HUES64 (cell line): ENCODE measurements around the gene CCL3.
"Not testable (repeated sequence)": the region's sequence is repeated elsewhere in the genome, so short reads cannot be mapped to it uniquely, and the experiment has no call there.

Experiments used
- H3K27ac ChIP-seq: 2 replicates; pipeline ENCODE4 v1.7.0; 2013; ENCODE audit warnings: low read depth, low read length, inconsistent platforms
- H3K27me3 ChIP-seq: 2 replicates; pipeline ENCODE4 v1.6.1; 2013; ENCODE audit warnings: mild to moderate bottlenecking, low read length; ENCODE audit not compliant: insufficient read depth
- H3K36me3 ChIP-seq: 2 replicates; pipeline ENCODE4 v1.6.1; 2013; ENCODE audit warnings: mild to moderate bottlenecking, low read length; ENCODE audit not compliant: insufficient read depth
- H3K4me1 ChIP-seq: 2 replicates; pipeline ENCODE4 v1.6.1; 2013; ENCODE audit warnings: mild to moderate bottlenecking, low read length, moderate library complexity; ENCODE audit not compliant: insufficient read depth
- H3K4me3 ChIP-seq: 2 replicates; pipeline ENCODE4 v1.5.1; 2013; ENCODE audit warnings: mild to moderate bottlenecking, low read length, moderate library complexity
- H3K9ac ChIP-seq: 2 replicates; pipeline ENCODE4 v1.6.1; 2013; ENCODE audit warnings: mild to moderate bottlenecking, low read depth, low read length
- H3K9me3 ChIP-seq: 2 replicates; pipeline ENCODE4 v1.6.1; 2013; ENCODE audit warnings: low read depth, low read length; ENCODE audit not compliant: insufficient read depth
- WGBS: fragments of 150-250, 120-280 bp; methylation state at CpG from one replicate; pipeline ENCODE4 v1.1.7; 2013; ENCODE audit warnings: missing lambda C conversion rate; 5-methylcytosine and 5-hydroxymethylcytosine counted together

CCL3 gene

GRCh38 chr17:36095992-36096391, 6.0 kb upstream of the CCL3 start:
- Histone ChIP-seq H3K9me3 (no peaks in the 10 kb centered on the region), H3K36me3 (no peaks in the 10 kb centered on the region), H3K4me1 (no peaks in the 10 kb centered on the region), H3K27me3 (no peaks in the 10 kb centered on the region), H3K9ac (no peak overlapping the region), H3K4me3 (no peak overlapping the region), H3K27ac (no peak overlapping the region)
- 85% methylated on average over 1 of the region's 1 CpG for WGBS

GRCh38 chr17:36094746-36095145, 4.8 kb upstream of the CCL3 start:
- H3K27ac ChIP-seq: no peak overlapping the region
- no peak overlapping the region for H3K4me3 ChIP-seq
- no peaks in the 10 kb centered on the region for H3K9me3 ChIP-seq
- H3K4me1 ChIP-seq: no peaks in the 10 kb centered on the region
- H3K36me3 ChIP-seq: no peaks in the 10 kb centered on the region
- H3K9ac ChIP-seq: no peak overlapping the region
- WGBS: 94% methylated on average over 7 of the region's 7 CpGs
- no peaks in the 10 kb centered on the region for H3K27me3 ChIP-seq

- 67% methylated on average over 1 of the region's 1 CpG for WGBS
- no peak overlapping the region for H3K4me3 ChIP-seq
- no peaks in the 10 kb centered on the region for H3K36me3 ChIP-seq
- no peak overlapping the region for H3K27ac ChIP-seq
- no peaks in the 10 kb centered on the region for H3K4me1 ChIP-seq
- no peak overlapping the region for H3K9ac ChIP-seq
- no peaks in the 10 kb centered on the region for H3K27me3 ChIP-seq
- H3K9me3 ChIP-seq: no peaks in the 10 kb centered on the region
Measured at GRCh38 chr17:36094232-36094631, 4.3 kb upstream of the CCL3 start.

DNA sequence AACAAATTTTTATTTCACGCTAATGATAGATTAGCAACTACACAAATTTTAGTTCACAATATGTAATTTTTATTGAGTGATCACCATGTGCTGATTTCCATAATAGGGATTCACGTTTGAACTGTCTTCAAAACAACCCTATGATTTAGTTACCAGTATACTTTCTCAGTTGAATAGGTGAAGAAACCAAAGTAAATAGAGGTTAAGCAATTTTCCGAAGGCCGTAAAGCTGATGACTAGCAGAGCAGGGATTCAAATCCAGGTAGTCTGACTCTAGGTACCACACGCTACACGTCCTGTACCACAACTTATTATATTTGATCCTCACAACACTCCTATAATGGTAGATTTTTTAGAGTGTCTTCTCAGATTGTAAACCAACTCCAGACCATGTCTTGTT, 2.8 kb upstream of the CCL3 start:
- WGBS: 97% methylated on average over 4 of the region's 6 CpGs
- not testable (repeated sequence) for H3K4me1 ChIP-seq, H3K4me3 ChIP-seq, H3K9ac ChIP-seq, H3K27me3 ChIP-seq, H3K9me3 ChIP-seq, H3K36me3 ChIP-seq, H3K27ac ChIP-seq

DNA sequence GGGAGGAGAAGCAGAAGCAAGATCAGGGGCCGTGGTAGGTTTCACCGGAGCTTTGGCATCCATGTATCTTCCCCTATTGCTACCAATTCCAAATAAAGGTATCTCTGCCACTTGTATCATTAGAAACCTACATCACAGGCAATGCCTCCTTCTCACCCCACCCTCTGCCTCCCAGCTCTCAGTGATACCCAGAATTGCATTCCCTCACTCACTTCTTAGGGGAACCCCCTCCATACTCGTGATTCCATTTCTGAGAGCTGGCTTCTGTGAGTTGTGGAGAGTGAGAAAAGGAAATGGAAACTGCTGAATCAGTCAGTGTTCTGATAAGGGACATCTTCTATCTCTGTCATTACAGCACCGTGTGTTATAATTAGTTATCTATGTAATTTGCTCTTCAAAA, 2.3 kb upstream of the CCL3 start:
- H3K9ac ChIP-seq: no peak overlapping the region
- H3K4me3 ChIP-seq: no peak overlapping the region
- H3K36me3 ChIP-seq: no peaks in the 10 kb centered on the region
- WGBS: 90% methylated on average over 3 of the region's 4 CpGs
- H3K27me3 ChIP-seq: no peaks in the 10 kb centered on the region
- no peaks in the 10 kb centered on the region for H3K4me1 ChIP-seq
- H3K9me3 ChIP-seq: no peaks in the 10 kb centered on the region
- no peak overlapping the region for H3K27ac ChIP-seq

DNA sequence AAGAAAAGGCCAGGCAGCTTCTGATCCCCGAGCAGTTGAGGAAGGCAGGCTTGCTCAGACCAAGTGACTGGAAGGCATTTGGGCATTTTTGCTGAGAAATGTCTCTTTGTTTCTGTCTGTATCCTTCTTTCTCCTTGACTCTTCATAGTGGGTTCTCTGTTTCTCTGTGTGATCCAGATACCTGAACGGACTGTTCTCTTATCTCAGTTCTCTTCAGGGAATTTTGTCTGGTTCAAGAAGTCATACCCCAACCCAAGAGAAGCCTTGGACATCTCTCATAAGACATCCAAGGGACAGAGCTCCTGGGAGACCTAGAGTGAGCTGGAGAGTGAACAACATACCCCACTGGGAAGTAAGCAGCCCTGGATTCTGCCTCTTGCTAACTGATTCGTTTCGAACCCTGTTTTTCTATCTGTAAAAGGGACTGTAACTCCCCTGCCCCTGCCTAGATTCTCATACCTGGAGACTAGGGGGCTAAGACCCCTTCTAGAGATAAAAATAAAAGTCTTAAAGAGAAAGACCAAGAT, 541 bp downstream of the CCL3 start:
- H3K9ac ChIP-seq: no peak overlapping the region
- 90% methylated on average over 4 of the region's 4 CpGs for WGBS
- no peak overlapping the region for H3K27ac ChIP-seq
- no peaks in the 10 kb centered on the region for H3K36me3 ChIP-seq
- no peaks in the 10 kb centered on the region for H3K27me3 ChIP-seq
- no peaks in the 10 kb centered on the region for H3K9me3 ChIP-seq
- no peaks in the 10 kb centered on the region; the same call in 1 of the 2 replicates for H3K4me1 ChIP-seq
- no peak overlapping the region for H3K4me3 ChIP-seq

DNA sequence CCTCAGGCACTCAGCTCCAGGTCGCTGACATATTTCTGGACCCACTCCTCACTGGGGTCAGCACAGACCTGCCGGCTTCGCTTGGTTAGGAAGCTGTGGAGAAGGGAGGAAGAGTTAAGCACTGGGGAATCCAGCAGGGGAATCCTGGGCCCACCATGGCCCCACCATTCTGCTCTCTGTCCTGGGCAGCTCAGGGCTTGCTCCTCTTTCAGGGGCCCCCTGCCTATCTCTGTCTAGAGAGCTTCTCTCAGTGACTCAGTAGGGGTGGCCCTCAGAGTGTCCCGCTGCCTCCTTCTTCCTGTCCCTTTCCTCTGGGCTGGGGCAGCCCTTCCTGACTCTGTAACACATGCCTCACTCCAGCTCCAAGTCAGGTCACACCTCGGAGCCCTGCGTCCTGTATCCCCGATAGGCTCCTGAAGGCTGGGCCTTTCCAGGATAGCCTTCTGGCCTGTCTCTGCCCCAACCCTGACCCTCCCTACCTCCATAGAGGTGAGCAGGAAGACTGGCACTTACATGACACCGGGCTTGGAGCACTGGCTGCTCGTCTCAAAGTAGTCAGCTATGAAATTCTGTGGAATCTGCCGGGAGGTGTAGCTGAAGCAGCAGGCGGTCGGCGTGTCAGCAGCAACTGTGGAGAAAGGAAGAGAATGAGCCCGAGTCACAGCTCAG, 1.1 kb downstream of the CCL3 start:
- no peaks in the 10 kb centered on the region for H3K9me3 ChIP-seq
- no peak overlapping the region for H3K4me3 ChIP-seq
- no peaks in the 10 kb centered on the region for H3K27me3 ChIP-seq
- 87% methylated on average over 14 of the region's 14 CpGs for WGBS
- no peaks in the 10 kb centered on the region for H3K36me3 ChIP-seq
- H3K9ac ChIP-seq: no peak overlapping the region
- peaks cover 3% of the 10 kb centered on the region; the same call in 1 of the 2 replicates for H3K4me1 ChIP-seq
- no peak overlapping the region for H3K27ac ChIP-seq

GRCh38 chr17:36087897-36088572, 1.9 kb downstream of the CCL3 start:
- H3K36me3 ChIP-seq, H3K4me3 ChIP-seq, H3K27ac ChIP-seq, H3K4me1 ChIP-seq, H3K9ac ChIP-seq, H3K27me3 ChIP-seq, H3K9me3 ChIP-seq: not testable (repeated sequence)
- over 99% methylated on average over 5 of the region's 10 CpGs for WGBS

- WGBS: no CpG with 5 or more reads among the region's 3 CpGs
- not testable (repeated sequence) for H3K9ac ChIP-seq, H3K4me3 ChIP-seq, H3K4me1 ChIP-seq, H3K27ac ChIP-seq, H3K27me3 ChIP-seq, H3K36me3 ChIP-seq, H3K9me3 ChIP-seq
Measured at GRCh38 chr17:36087471-36087870, 2.5 kb downstream of the CCL3 start.

- Histone ChIP-seq H3K4me1 (peaks cover 3% of the 10 kb centered on the region; the same call in 1 of the 2 replicates), H3K36me3 (no peaks in the 10 kb centered on the region), H3K9ac (no peak overlapping the region), H3K4me3 (no peak overlapping the region), H3K9me3 (no peaks in the 10 kb centered on the region), H3K27me3 (no peaks in the 10 kb centered on the region), H3K27ac (no peak overlapping the region)
- no CpG with 5 or more reads among the region's 1 CpG for WGBS
Measured at GRCh38 chr17:36086791-36087190, 3.2 kb downstream of the CCL3 start.

GRCh38 chr17:36085765-36086164, 4.2 kb downstream of the CCL3 start:
- H3K4me1 ChIP-seq: peaks cover 3% of the 10 kb centered on the region; the same call in 1 of the 2 replicates
- 83% methylated on average over 1 of the region's 1 CpG for WGBS
- H3K27ac ChIP-seq: no peak overlapping the region
- no peak overlapping the region for H3K4me3 ChIP-seq
- H3K36me3 ChIP-seq: no peaks in the 10 kb centered on the region
- H3K9ac ChIP-seq: no peak overlapping the region
- H3K9me3 ChIP-seq: no peaks in the 10 kb centered on the region
- H3K27me3 ChIP-seq: no peaks in the 10 kb centered on the region
